Left cardiac atrium (tissue), 4 donors: Measurements from ENCODE around the gene CHP1. TPM values are rescaled to one million over a fixed set of nuclear protein-coding genes. Genes with fewer than 3 reads are reported as not detected.
"Not testable (repeated sequence)": the region's sequence is repeated elsewhere in the genome, so short reads cannot be mapped to it uniquely, and the experiment has no call there.

ENCODE experiments used
- ATAC-seq, 2 donors: fragments of 200-7000 bp; cut with Tn5 transposase; one replicate each; pipeline ENCODE4 v1.9.1; 2020; ENCODE audit warnings: mild to moderate bottlenecking in 2 of 2, moderate library complexity in 2 of 2
- DNase-seq: peaks from one replicate; pipeline ENCODE4 v3.0.0-alpha.2; 2020
- intact Hi-C, 2 donors: fragments of 100-400 bp; cut with DNase I; formaldehyde crosslinking; loops; one replicate each; pipeline versions ENCODE4 v1.14.1 to v1.15.1; 2022 to 2023
- total RNA-seq, 2 donors: library from RNA; stranded (reverse); fragmentation: NEBNext Ultra II Directional; extraction: Animal tissue kit (Norgen Biotek cat#: 25700); gene quantifications; one replicate each; pipeline ENCODE4 v1.2.1, GENCODE V29; 2021
- donor health status: DM: no; HTN: yes; CAD: no.
- donor health status: DM: no; HTN: yes; CAD: no; lungs with severe emphysema.
- donor health status: DM: yes; HTN: yes; CAD: no.
- donor health status: Dilated cardiomyopathy.

The CHP1 gene
- total RNA-seq, 2 donors from 2014 or later: 113 to 123 TPM

DNA sequence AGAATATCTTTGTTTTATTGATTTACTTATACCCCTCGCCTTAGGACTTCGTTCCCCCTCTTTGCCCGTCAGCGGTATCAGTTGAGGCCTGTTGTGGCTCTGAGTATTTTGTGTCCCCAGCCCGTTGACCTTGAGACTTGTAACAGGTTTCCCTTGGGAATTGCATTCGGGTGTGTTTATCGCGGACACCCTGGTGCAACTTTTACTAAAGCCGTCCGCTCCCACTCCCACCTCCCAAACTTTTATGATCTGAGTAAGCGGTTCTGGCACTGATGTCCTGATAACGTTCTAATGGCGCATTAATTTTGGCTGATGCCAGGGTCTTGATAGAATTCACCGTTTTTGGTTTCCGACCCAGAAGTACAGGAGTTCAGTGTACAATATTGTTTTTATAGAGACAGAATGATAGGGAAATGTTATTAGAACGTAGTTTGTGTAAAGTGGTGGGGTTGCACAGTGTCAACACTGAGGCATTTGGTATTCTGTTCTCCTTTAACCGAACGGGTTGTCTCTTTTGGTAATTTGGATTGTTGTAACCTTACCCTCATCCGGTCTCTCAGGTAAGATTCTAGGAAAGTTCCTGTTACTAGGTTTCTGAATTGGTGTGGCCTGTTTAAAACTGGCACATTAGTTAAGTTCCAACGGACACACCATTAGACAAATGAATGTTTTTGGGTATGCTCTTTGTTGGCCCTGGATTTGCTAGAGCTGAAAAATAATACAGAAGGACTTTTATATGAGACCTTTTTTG lies 53.5 kb downstream of the CHP1 start:
- intact Hi-C loops: loop anchor here in 1 of 2 donors (5.0 kb wide), 1 partner anchor 52 kb away; the partner anchor contains the start of genes CHP1 and EXD1

DNA sequence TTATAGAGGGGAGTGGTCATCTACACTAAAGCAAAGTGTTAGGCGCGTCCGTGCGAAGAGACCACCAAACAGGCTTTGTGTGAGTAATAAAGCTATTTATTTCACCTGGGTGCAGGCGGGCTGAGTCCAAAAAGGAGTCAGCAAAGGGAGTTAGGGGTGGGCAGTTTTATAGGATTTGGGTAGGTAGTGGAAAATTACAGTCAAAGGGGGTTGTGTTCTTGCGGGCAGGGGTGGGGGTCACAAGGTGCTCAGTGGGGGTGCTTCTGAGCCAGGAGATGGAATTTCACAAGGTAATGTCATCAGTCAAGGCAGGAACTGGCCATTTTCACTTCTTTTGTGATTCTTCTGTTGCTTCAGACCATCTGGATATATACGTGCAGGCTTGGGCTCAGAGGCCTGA lies 54.2 kb downstream of the CHP1 start:
- DNase-seq (no peak), ATAC-seq (no peak)
- intact Hi-C loops: no loop called here

More for the DNA sequence above, 53.5 kb downstream of the CHP1 start:
- ATAC-seq: peak; percentile 8 to 34
- no peak for DNase-seq

DNA sequence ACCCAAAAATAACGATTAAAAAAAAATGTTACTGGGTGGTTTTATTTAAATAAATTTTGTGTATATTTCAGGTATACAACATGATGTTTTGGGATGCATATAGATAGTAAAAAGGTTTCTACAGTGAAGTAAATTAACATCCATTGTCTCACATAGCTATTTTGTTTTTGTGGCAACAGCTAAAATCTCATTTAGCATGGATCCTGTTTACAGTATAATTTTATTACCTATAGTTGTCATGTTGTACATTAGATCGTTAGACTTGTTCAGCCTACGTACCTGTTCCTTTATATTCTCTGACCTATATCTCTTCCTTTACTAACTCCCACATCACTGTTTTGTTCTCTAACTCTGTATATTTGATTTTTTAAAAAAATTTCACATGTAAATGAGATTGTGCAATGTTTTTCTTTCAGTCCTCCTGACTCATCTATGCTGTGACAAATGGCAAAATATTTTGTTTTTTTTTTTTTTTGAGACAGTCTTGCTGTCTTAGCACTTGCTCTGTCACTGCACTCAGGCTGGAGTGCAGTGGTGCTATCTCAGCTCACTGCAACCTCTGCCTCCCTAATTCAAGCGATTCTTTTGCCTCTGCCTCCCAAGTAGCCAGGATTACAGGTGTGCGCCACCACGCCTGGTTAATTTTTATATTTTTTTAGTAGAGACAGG lies 55.7 kb downstream of the CHP1 start:
- intact Hi-C loops: no loop called here
- DNase-seq (no peak), ATAC-seq (no peak)

DNA sequence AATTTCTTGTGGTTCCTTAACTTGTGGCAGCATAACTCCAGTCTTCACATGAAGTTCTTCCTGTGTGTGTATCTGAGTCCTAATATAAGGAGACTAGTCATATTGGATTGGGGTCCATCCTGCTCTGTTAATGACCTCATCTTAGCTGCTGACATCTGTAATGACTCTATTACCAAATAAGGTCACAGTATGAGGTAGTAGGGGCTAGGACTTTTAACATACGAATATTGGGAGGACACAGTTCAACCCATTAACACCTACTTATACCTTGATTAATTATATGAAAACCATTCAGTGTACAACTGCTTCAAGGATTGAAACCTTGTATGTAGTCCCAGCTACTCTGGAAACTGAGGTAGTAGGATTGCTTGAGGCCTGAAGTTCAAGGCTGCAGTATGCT lies 57.4 kb downstream of the CHP1 start:
- intact Hi-C loops: no loop called here
- no peak for ATAC-seq

DNA sequence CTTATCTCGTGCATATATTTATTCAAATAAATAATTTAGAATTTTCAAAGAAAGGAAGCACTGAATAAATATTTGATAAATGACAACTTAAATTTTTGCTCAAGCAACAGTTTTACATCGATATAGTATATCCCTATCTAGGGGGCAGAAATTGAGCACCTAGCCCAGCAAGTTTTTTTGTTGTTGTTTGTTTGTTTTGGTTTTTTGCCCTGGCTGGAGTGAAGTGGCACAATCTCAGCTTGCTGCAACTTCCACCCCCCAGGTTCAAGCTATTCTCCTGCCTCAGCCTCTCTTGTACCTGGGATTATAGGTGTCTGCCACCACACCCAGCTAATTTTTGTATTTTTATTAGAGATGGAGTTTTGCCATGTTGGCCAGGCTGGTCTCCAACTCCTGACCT lies 58.9 kb downstream of the CHP1 start:
- intact Hi-C loops: no loop called here
- no peak for ATAC-seq
- DNase-seq: no peak

More for the DNA sequence above, 57.4 kb downstream of the CHP1 start:
- no peak for DNase-seq

DNA sequence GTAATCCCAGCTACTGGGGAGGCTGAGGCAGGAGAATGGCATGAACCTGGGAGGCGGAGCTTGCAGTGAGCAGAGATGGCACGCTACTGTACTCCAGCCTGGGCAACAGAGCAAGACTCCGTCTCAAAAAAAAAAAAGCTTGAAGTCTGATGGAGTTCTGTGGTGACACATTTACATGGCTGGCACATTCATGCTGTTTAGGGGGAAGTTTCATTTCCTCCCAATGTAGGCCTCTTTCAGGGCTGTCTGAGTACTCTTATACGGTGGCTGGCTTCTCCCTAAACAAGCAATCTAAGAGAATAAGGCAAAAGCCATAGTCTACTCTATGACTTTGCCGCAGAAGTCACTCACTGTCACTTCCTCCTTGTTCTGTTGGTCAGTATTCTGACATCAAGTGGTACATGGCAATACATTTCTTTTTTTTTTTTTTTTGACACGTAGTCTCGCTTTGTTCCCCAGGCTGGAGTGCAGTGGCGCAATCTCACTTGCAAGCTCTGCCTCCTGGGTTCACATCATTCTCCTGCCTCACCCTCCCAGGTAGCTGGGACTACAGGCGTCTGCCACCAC lies 60.1 kb downstream of the CHP1 start:
- ATAC-seq (peak; percentile 36 to 42), DNase-seq (no peak)
- intact Hi-C loops: no loop called here

DNA sequence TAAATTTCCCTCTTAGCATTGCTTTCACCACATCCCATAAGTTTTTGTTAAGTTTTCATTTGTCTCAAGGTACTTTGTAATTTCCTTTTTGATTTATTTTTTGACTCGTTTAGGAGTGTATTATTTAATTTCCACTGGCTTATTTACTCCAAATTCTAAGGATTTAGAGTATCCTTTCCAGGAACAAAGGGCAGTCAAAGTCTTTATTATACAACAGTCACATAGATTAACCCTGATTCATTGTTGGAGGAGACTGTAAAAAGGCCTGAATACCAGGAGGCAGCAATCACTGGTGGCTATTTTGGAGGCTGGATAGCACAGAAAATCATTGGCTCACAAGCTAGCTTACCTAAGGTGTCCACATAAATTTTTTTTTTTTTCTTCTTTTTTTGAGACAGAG lies 61.5 kb downstream of the CHP1 start:
- DNase-seq: no peak
- ATAC-seq: no peak
- intact Hi-C loops: no loop called here

DNA sequence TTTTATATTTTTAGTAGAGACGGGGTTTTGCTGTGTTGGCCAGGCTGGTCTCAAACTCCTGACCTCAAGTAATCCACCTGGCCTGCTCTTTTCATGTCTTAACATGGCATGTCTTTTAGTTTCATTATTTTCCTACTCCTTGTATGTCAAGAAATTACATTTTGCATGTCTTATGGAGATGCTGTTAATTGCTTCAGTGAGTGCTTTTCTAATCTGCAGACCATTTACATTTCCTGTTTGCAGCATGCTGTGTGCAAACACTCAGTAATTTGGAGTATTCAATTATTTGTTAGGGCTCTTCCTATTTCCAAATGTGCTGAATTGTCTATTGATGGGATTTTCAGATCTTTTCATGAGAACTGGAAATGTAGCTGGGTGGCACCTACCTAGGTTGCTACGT lies 70.1 kb downstream of the CHP1 start:
- ATAC-seq: not testable (repeated sequence)

DNA sequence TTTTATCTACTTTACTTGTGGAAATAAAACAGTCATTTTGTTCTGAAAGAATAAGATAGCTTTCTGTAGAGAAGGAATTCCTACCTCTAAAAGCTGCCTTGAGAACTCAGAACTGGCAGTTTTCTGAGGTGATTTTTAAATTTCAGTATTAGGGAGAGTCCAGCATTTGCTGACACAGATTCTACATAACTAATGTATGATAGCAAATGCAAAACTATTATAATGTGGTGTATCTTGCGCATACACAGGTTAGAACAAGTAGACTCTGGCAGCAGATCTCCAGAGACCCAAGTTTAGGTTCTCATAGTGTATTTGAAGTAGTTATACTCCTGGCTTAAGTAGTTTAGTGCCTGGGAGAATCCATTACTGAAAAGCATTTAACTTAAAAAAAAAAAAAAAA lies 70.5 kb downstream of the CHP1 start:
- ATAC-seq (no peak), DNase-seq (no peak)
- intact Hi-C loops: no loop called here

More for the DNA sequence above, 70.1 kb downstream of the CHP1 start:
- DNase-seq, intact Hi-C loops: not testable (repeated sequence)

DNA sequence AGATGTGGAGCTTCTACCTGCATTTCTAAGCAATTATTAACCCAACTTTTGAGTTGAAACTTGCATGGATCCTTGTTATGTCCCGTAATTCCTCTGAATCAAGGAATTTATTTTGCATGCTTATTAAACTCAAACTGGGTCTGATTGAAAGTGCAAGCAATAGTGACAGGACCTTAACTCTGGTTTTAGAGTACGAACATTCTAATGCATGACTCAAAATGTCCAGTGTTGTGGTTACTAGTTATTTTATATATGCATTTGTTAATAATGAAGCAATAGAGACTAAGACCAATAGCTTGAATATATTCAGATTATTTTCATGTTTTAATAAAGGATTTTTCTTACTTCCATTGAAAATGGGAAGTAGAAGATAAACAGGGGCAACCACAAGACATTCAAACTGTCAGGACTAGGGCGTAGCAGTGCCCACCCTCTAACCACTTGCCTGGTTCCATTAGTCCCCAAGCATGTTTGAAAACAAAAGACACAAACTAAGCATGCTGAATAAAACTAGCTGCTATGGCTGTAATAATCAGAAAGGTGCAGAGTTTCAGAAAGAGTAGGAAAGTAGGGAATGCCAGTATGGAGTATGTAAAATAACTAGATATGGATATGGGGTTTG lies 73.2 kb downstream of the CHP1 start:
- no peak for DNase-seq
- intact Hi-C loops: no loop called here
- ATAC-seq: no peak

DNA sequence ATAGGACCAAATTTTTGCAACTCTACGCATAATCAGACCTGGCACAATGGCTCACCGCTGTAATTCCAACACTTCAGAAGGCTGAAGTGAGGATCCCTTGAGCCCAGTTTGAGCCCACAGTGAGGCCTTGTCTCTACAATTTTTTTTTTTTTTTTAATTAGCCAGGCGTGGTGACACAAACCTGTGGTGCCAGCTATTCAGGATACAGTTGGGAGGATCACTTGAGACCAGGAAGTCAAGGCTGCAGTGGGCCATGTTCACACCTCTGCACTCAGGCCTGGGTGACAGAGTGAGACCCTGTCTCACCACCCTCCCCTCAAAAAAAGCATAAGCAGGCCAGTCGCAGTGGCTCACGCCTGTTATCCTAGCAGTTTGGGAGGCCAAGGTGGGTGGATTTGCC lies 76.6 kb downstream of the CHP1 start:
- intact Hi-C loops: no loop called here
- DNase-seq (no peak), ATAC-seq (no peak)

DNA sequence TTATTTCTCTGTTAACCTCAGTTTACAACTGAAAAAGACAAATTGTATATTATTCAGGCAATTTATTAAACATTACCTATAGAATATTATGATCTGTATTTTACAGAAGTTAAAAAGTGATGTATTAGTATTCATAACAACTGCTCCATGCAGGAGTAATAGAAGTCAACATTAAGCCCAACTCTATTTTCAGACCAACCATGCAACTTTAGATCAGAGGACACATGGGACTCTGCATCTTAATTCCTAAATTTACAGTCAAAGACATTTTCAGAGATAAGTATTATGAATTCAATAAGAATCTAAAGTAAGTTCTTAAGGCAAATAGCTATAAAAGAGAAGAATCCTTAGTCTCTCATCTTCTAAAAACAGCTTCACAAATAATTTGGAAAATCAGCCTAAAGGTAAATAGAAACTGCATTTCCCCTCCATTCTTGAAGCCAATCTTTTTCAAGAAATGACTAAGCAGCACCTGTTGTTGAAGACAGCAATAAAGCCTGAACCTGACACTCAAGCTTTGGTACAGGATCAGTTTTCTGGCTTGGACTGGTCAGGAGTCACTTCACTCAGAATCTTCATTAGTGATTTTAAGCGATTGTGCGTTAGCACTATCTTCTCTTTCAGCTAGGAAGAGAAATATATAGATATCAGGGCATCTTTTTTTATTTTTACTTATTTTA lies 78.3 kb downstream of the CHP1 start:
- DNase-seq (no peak), ATAC-seq (no peak)
- intact Hi-C loops: no loop called here

DNA sequence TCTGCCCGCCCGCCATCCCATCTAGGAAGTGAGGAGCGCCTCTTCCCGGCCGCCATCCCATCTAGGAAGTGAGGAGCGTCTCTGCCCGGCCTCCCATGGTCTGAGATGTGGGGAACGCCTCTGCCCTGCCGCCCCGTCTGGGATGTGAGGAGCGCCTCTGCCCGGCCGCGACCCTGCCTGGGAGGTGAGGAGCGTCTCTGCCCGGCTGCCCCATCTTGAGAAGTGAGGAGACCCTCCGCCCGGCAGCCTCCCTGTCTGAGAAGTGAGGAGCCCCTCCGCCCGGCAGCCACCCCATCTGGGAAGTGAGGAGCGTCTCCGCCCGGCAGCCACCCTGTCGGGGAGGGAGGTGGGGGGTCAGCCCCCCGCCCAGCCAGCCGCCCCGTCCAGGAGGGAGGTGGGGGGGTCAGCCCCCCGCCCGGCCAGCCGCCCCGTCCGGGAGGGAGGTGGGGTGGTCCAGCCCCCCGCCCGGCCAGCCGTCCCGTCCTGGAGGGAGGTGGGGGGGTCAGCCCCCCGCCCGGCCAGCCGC lies 89.8 kb downstream of the CHP1 start:
- intact Hi-C loops, ATAC-seq, DNase-seq: not testable (repeated sequence)

DNA sequence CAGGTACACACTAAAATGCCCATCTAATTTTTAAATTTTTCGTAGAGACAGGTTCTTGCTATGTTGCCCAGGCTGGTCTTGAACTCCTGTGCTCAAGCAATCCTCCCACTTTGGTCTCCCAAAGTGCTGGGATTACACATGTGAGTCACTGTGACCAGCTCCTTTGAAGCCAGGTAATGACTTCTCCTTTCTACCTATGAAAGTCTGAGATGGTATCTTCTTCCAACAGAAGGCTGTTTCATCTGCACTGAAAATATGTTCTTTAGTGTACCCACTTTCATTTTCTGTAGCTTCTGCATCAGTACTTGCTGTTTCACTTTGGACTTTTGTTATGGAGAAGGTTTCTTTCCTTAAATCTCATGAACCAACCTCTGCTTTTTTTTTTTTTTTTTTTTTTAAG lies 92.5 kb downstream of the CHP1 start:
- ATAC-seq (no peak), DNase-seq (no peak)
- intact Hi-C loops: no loop called here

DNA sequence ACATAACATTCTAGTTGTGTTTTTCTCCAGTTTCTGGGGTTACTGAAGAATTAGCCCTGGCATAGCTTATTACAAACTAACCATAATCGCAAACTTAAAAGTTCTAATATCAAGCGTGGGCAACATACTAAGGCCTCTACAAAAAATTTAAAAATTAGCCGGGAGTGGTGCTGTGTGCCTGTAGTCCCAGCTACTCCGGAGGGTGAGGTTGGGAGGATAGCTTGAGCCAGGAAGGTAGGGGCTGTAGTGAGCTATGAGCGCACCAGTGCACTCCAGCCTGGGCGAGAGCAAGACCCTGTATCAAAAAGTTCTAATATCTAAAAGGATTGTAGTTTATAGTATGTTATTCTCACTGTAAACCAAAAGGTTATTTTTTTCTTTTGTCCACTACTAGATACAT lies 100.2 kb downstream of the CHP1 start:
- ATAC-seq: no peak
- DNase-seq: no peak
- intact Hi-C loops: no loop called here
